GM18951 (cell line): Measurements from ENCODE around the gene PROCA1.

Experiments
- POLR2A ChIP-seq: IDR thresholded peaks from 4 replicates; pipeline ENCODE4 v1.6.1; 2011; ENCODE audit warnings: mild to moderate bottlenecking; ENCODE audit not compliant: insufficient read length, insufficient read depth; ENCODE audit errors: extremely low read depth
- in situ Hi-C: fragments of 300-500 bp; cut with MboI; formaldehyde crosslinking; loops from one replicate; pipeline ENCODE4 v1.12.0; 2022; ENCODE audit warnings: low sequenced_read_pairs, mixed read lengths, inconsistent platforms; ENCODE audit not compliant: unreplicated experiment

The PROCA1 gene

GRCh38 chr17:28703552-28704218, 8.0 kb downstream of the PROCA1 start:
- in situ Hi-C loops, result no loop called here
- TF ChIP-seq POLR2A, result no peak

GRCh38 chr17:28702752-28703150, 8.9 kb downstream of the PROCA1 start:
- no peak for TF ChIP-seq POLR2A
- in situ Hi-C loops, result no loop called here

- in situ Hi-C loops, result no loop called here
- no peak for TF ChIP-seq POLR2A
These were observed 9.5 kb downstream of the PROCA1 start for GRCh38 chr17:28702026-28702751.

GRCh38 chr17:28700830-28701492, 10.7 kb downstream of the PROCA1 start:
- no peak for TF ChIP-seq POLR2A
- in situ Hi-C loops, result no loop called here

- in situ Hi-C loops, result no loop called here
- TF ChIP-seq POLR2A, result no peak
These were observed 11.4 kb downstream of the PROCA1 start for GRCh38 chr17:28700278-28700677.

- TF ChIP-seq POLR2A, result no peak
- in situ Hi-C loops, result no loop called here
These were observed 13.3 kb downstream of the PROCA1 start for GRCh38 chr17:28698253-28698941.

- in situ Hi-C loops, result no loop called here
- no peak for TF ChIP-seq POLR2A
These were observed 17.8 kb downstream of the PROCA1 start for GRCh38 chr17:28693869-28694268.

- TF ChIP-seq POLR2A, result no peak
- in situ Hi-C loops, result no loop called here
These were observed 22.7 kb downstream of the PROCA1 start for GRCh38 chr17:28689011-28689410.

- in situ Hi-C loops, result no loop called here
- TF ChIP-seq POLR2A, result no peak
These were observed 23.2 kb downstream of the PROCA1 start for GRCh38 chr17:28688481-28688880.

- TF ChIP-seq POLR2A, result no peak
- in situ Hi-C loops, result no loop called here
These were observed 25.4 kb downstream of the PROCA1 start for GRCh38 chr17:28686296-28686695.

GRCh38 chr17:28685366-28685765, 26.3 kb downstream of the PROCA1 start:
- in situ Hi-C loops, result no loop called here

GRCh38 chr17:28684963-28685362, 26.7 kb downstream of the PROCA1 start:
- TF ChIP-seq POLR2A, result no peak
- in situ Hi-C loops, result no loop called here

More at GRCh38 chr17:28685366-28685765, 26.3 kb downstream of the PROCA1 start:
- no peak for TF ChIP-seq POLR2A

GRCh38 chr17:28682655-28683054, 29.0 kb downstream of the PROCA1 start:
- in situ Hi-C loops, result no loop called here
- TF ChIP-seq POLR2A, result no peak
